Upper lobe of left lung (tissue), 6 donors: ENCODE measurements around the gene ODAD3. TPM values are rescaled to one million over a fixed set of nuclear protein-coding genes. Genes with fewer than 3 reads are reported as not detected.
A peak's percentile ranks its signal among the peaks of the same experiment; 100 is the strongest.

Source experiments
- ATAC-seq, 2 donors: fragments of 200-7000 bp; cut with Tn5 transposase; one replicate each; pipeline ENCODE4 v1.9.1; 2022; ENCODE audit warnings: mild to moderate bottlenecking in 2 of 2, moderate library complexity in 2 of 2; ENCODE audit not compliant: low FRiP score in 2 of 2
- DNase-seq, 2 donors: peaks; one replicate each; pipeline ENCODE4 v3.0.0-alpha.2; 2019 to 2020
- H3K27ac ChIP-seq, 4 donors: fragments of 200-600 bp; sonication (generic); one replicate each; pipeline ENCODE4 v1.5.1; 2016 to 2019
- H3K27me3 ChIP-seq, 4 donors: fragments of 200-600 bp; sonication (generic); one replicate each; pipeline ENCODE4 v1.5.1; 2017 to 2019
- H3K36me3 ChIP-seq, 4 donors: fragments of 200-600 bp; sonication (generic); one replicate each; pipeline ENCODE4 v1.5.1; 2016 to 2019
- H3K4me1 ChIP-seq, 4 donors: fragments of 200-600 bp; sonication (generic); one replicate each; pipeline ENCODE4 v1.5.1; 2018 to 2019
- H3K4me3 ChIP-seq, 4 donors: fragments of 200-600 bp; sonication (generic); one replicate each; pipeline ENCODE4 v1.5.1; 2017 to 2019; ENCODE audit warnings: mild to moderate bottlenecking in 2 of 4, moderate library complexity in 1 of 4
- H3K9me3 ChIP-seq, 4 donors: fragments of 200-600 bp; sonication (generic); one replicate each; pipeline ENCODE4 v1.5.1; 2018 to 2019
- CTCF ChIP-seq, 6 experiments: fragments of 450-650 bp in 4 of 6; fragments of 200-600 bp in 2 of 6; sonication (generic) in 2 of 6; IDR thresholded peaks; one replicate each; pipeline ENCODE4 v1.5.1; 2016 to 2019; ENCODE audit warnings: antibody characterized with exemption in 6 of 6
- EP300 ChIP-seq, 4 donors: sonication (generic); formaldehyde crosslinking; IDR thresholded peaks; one replicate each; pipeline ENCODE4 v1.5.1; 2017; ENCODE audit warnings: antibody characterized with exemption in 4 of 4, control low read depth in 2 of 4
- POLR2A ChIP-seq, 4 donors: fragments of 450-650 bp; IDR thresholded peaks; one replicate each; pipeline ENCODE4 v1.5.1; 2016 to 2017; ENCODE audit warnings: antibody characterized with exemption in 4 of 4, mild to moderate bottlenecking in 2 of 4
- POLR2AphosphoS5 ChIP-seq, 2 donors: sonication (generic); formaldehyde crosslinking; IDR thresholded peaks; one replicate each; pipeline ENCODE4 v1.5.1; 2017; ENCODE audit warnings: antibody characterized with exemption in 2 of 2
- WGBS, 2 donors: methylation state at CpG; one replicate each; pipeline ENCODE4 v1.1.5; 2017 to 2018; 5-methylcytosine and 5-hydroxymethylcytosine counted together
- total RNA-seq, 6 donors: library from RNA; depleted of rRNA in 4 of 6; stranded (reverse); fragments of >200 nt in 4 of 6; gene quantifications; one replicate each; pipeline versions ENCODE4 v1.1.0 to v1.2.1, GENCODE V29; 2016 to 2021
- donor health status: DM: no; HTN: no; CAD: no; lungs with moderate emphysema.
- donor health status: DM: no; HTN: yes; CAD: no; lungs with severe emphysema.

The ODAD3 gene
- total RNA-seq, 6 donors from 2014 or later, result 0.34 to 11.1 (median 4.1) TPM

GRCh38 chr19:11465600-11465999 is 30.7 kb upstream of the ODAD3 start:
- TF ChIP-seq EP300 (IDR thresholded peaks at IDR 0.05) (no peak), POLR2A (IDR thresholded peaks at IDR 0.05) (no peak), POLR2AphosphoS5 (IDR thresholded peaks at IDR 0.05) (no peak), CTCF (IDR thresholded peaks at IDR 0.05) (no peak)
- H3K4me3 ChIP-seq, result no peak overlapping the region
- H3K36me3 ChIP-seq, result no peaks in the 10 kb centered on the region
- no peak overlapping the region for H3K27ac ChIP-seq
- H3K4me1 ChIP-seq, result no peaks in the 10 kb centered on the region
- H3K27me3 ChIP-seq, result no peaks in the 10 kb centered on the region
- DNase-seq (no peak), ATAC-seq (peak in 1 of 2 donors; percentile 45)
- WGBS, 2 donors, result 32 to 51% methylated on average over 5 to 8 of the region's 8 CpGs
- H3K9me3 ChIP-seq, result no peaks in the 10 kb centered on the region

GRCh38 chr19:11464333-11465265 is 29.7 kb upstream of the ODAD3 start:
- H3K27ac ChIP-seq, result no peak overlapping the region
- 83 to 85% methylated on average over 11 of the region's 11 CpGs for WGBS, 2 donors
- ATAC-seq (no peak), DNase-seq (no peak)
- TF ChIP-seq POLR2AphosphoS5 (IDR thresholded peaks at IDR 0.05) (no peak), EP300 (IDR thresholded peaks at IDR 0.05) (no peak), POLR2A (IDR thresholded peaks at IDR 0.05) (no peak), CTCF (IDR thresholded peaks at IDR 0.05) (no peak)
- H3K4me1 ChIP-seq, result no peaks in the 10 kb centered on the region
- H3K4me3 ChIP-seq, result no peak overlapping the region
- H3K9me3 ChIP-seq, result no peaks in the 10 kb centered on the region
- no peaks in the 10 kb centered on the region for H3K36me3 ChIP-seq
- no peaks in the 10 kb centered on the region for H3K27me3 ChIP-seq

- TF ChIP-seq POLR2A (IDR thresholded peaks at IDR 0.05), result no peak
- no peak for TF ChIP-seq EP300 (IDR thresholded peaks at IDR 0.05)
- no peak for TF ChIP-seq POLR2AphosphoS5 (IDR thresholded peaks at IDR 0.05)
- no peak for TF ChIP-seq CTCF (IDR thresholded peaks at IDR 0.05)
- no peaks in the 10 kb centered on the region for H3K4me1 ChIP-seq
- no peak for ATAC-seq
- WGBS, 2 donors, result 67 to 75% methylated on average over 11 to 12 of the region's 12 CpGs
- DNase-seq, result no peak
- H3K4me3 ChIP-seq, result no peak overlapping the region
- H3K27ac ChIP-seq, result no peak overlapping the region
- no peaks in the 10 kb centered on the region for H3K9me3 ChIP-seq
- H3K27me3 ChIP-seq, result no peaks in the 10 kb centered on the region
- no peaks in the 10 kb centered on the region for H3K36me3 ChIP-seq
Observed at GRCh38 chr19:11463391-11463790, 28.5 kb upstream of the ODAD3 start.

GRCh38 chr19:11461453-11461852 is 26.5 kb upstream of the ODAD3 start:
- H3K4me1 ChIP-seq, result no peaks in the 10 kb centered on the region
- DNase-seq, result no peak
- TF ChIP-seq CTCF (IDR thresholded peaks at IDR 0.05), result no peak
- TF ChIP-seq POLR2AphosphoS5 (IDR thresholded peaks at IDR 0.05), result no peak
- TF ChIP-seq POLR2A (IDR thresholded peaks at IDR 0.05), result no peak
- TF ChIP-seq EP300 (IDR thresholded peaks at IDR 0.05), result no peak
- H3K27me3 ChIP-seq, result no peaks in the 10 kb centered on the region
- H3K9me3 ChIP-seq, result no peaks in the 10 kb centered on the region
- H3K27ac ChIP-seq, result no peak overlapping the region
- H3K4me3 ChIP-seq, result no peak overlapping the region
- H3K36me3 ChIP-seq, result no peaks in the 10 kb centered on the region
- no peak for ATAC-seq
- WGBS, 2 donors, result 55 to 73% methylated on average over 2 of the region's 2 CpGs
